SK-N-SH (cell line): ENCODE data around the gene GLRX5. TPM values are rescaled to one million over a fixed set of nuclear protein-coding genes. Genes with fewer than 3 reads are reported as not detected.
A peak's percentile ranks its signal among the peaks of the same experiment; 100 is the strongest.

ENCODE experiments used
- CTCF ChIA-PET: fragments of 300-600, 350-600 bp; formaldehyde crosslinking; extraction: SDS; loops from one replicate; lab custom pipeline; 2021; lab: Yijun Ruan, JAX
- POLR2A ChIA-PET: fragments of 350-600 bp; sonication (Branson Sonifier 250); formaldehyde crosslinking; extraction: SDS; loops from one replicate; lab custom pipeline; 2020; ENCODE audit warnings: antibody characterized with exemption, inconsistent platforms; lab: Yijun Ruan, JAX
- DNase-seq: peaks from one replicate; pipeline ENCODE4 v3.0.0; 2012
- H2AFZ ChIP-seq: fragments of 200-600 bp; sonication (generic); 2 replicates; pipeline ENCODE4 v1.8.1; 2016; ENCODE audit warnings: antibody characterized with exemption, mild to moderate bottlenecking, low read depth
- H3F3A ChIP-seq: fragments of 200-600 bp; sonication (generic); replicated peaks from 2 replicates; pipeline ENCODE3; 2016; ENCODE audit warnings: antibody characterized with exemption, mild to moderate bottlenecking; ENCODE audit not compliant: insufficient read depth
- H3K27ac ChIP-seq, 2 experiments: fragments of 200-500 bp in 1 of 2; fragments of 200-600 bp in 1 of 2; sonication (Bioruptor generic) in 1 of 2; sonication (generic), shearing (Covaris generic) in 1 of 2; 2 replicates each; pipeline versions ENCODE4 v1.5.1 to v1.6.1; 2014 to 2016; ENCODE audit warnings: low read depth in 2 of 2, inconsistent platforms in 1 of 2, low read length in 1 of 2, mild to moderate bottlenecking in 1 of 2, mixed read lengths in 1 of 2
- H3K27me3 ChIP-seq: fragments of 200-600 bp; sonication (generic), shearing (Covaris generic); 2 replicates; pipeline ENCODE4 v1.6.1; 2016; ENCODE audit warnings: mixed run types; ENCODE audit not compliant: insufficient read depth
- H3K36me3 ChIP-seq, 2 experiments: fragments of 200-500 bp in 1 of 2; fragments of 200-600 bp in 1 of 2; sonication (Bioruptor generic) in 1 of 2; sonication (generic) in 1 of 2; replicated peaks in 1 of 2; 2 replicates each; pipeline versions ENCODE3 to v1.5.1; 2014 to 2016; ENCODE audit warnings: low read length in 1 of 2, mild to moderate bottlenecking in 1 of 2; ENCODE audit not compliant: insufficient read depth in 2 of 2, control insufficient read depth in 1 of 2
- H3K4me1 ChIP-seq, 2 experiments: fragments of 200-500 bp in 1 of 2; fragments of 200-600 bp in 1 of 2; sonication (Bioruptor generic) in 1 of 2; sonication (generic), shearing (Covaris generic) in 1 of 2; 2 replicates each; pipeline versions ENCODE4 v1.5.1 to v1.6.1; 2014 to 2016; ENCODE audit warnings: low read depth in 1 of 2, low read length in 1 of 2, mixed run types in 1 of 2; ENCODE audit not compliant: insufficient read depth in 2 of 2, control insufficient read depth in 1 of 2
- H3K4me2 ChIP-seq: fragments of 200-600 bp; sonication (generic), shearing (Covaris generic); 2 replicates; pipeline ENCODE4 v1.6.1; 2017; ENCODE audit warnings: mixed run types
- H3K4me3 ChIP-seq, 2 experiments: fragments of 200-500 bp in 1 of 2; fragments of 200-600 bp in 1 of 2; sonication (Bioruptor generic) in 1 of 2; sonication (generic), shearing (Covaris generic) in 1 of 2; 2 replicates each; pipeline versions ENCODE4 v1.5.1 to v1.8.1; 2014 to 2016; ENCODE audit warnings: low read depth in 2 of 2, inconsistent platforms in 1 of 2, low read length in 1 of 2, mild to moderate bottlenecking in 1 of 2, mixed read lengths in 1 of 2, moderate library complexity in 1 of 2
- H3K79me2 ChIP-seq: fragments of 200-600 bp; sonication (generic); 2 replicates; pipeline ENCODE4 v1.8.1; 2017; ENCODE audit warnings: mild to moderate bottlenecking; ENCODE audit not compliant: insufficient read depth
- H3K9ac ChIP-seq: fragments of 200-600 bp; sonication (generic); 2 replicates; pipeline ENCODE4 v1.6.1; 2017; ENCODE audit warnings: mixed run types
- H3K9me2 ChIP-seq: fragments of 200-600 bp; sonication (generic); 2 replicates; pipeline ENCODE4 v1.6.1; 2017; ENCODE audit warnings: mixed run types
- H3K9me3 ChIP-seq: fragments of 200-600 bp; sonication (generic); 2 replicates; pipeline ENCODE4 v1.6.1; 2017; ENCODE audit warnings: mixed run types, mild to moderate bottlenecking, moderate library complexity
- H4K20me1 ChIP-seq: fragments of 200-600 bp; sonication (generic); 2 replicates; pipeline ENCODE4 v1.6.1; 2017; ENCODE audit warnings: mild to moderate bottlenecking, mixed run types; ENCODE audit not compliant: insufficient read depth
- CHD2 ChIP-seq: fragments of 150-350 bp; IDR thresholded peaks from 2 replicates; pipeline ENCODE4 v1.6.1; 2018; ENCODE audit warnings: low read length; ENCODE audit not compliant: partially characterized antibody
- ELF1 ChIP-seq: IDR thresholded peaks from 2 replicates; pipeline ENCODE4 v1.4.0; 2012
- EP300 ChIP-seq, 2 experiments: IDR thresholded peaks; 2 replicates each; pipeline versions ENCODE4 v1.4.0 to v1.6.1; 2012; ENCODE audit warnings: borderline replicate concordance in 1 of 2, low read depth in 1 of 2, low read length in 1 of 2
- EZH2phosphoT487 ChIP-seq: fragments of 200-600 bp; sonication (generic); IDR thresholded peaks from 2 replicates; pipeline ENCODE4 v1.6.1; 2017; ENCODE audit warnings: low read depth, mixed run types, mild to moderate bottlenecking, antibody characterized with exemption, moderate library complexity, borderline replicate concordance
- FOXM1 ChIP-seq: IDR thresholded peaks from 2 replicates; pipeline ENCODE4 v1.4.0; 2012; ENCODE audit warnings: low read depth, mild to moderate bottlenecking
- GABPA ChIP-seq: IDR thresholded peaks from 2 replicates; pipeline ENCODE4 v1.4.0; 2012; ENCODE audit warnings: low read depth, mild to moderate bottlenecking
- MAX ChIP-seq: IDR thresholded peaks from 2 replicates; pipeline ENCODE4 v1.4.0; 2012; ENCODE audit warnings: low read depth
- NRF1 ChIP-seq: IDR thresholded peaks from 2 replicates; pipeline ENCODE4 v1.6.1; 2012; ENCODE audit warnings: low read depth, mild to moderate bottlenecking, low read length
- POLR2AphosphoS5 ChIP-seq: IDR thresholded peaks from 2 replicates; pipeline ENCODE4 v1.6.1; 2012; ENCODE audit warnings: low read depth, low read length
- SIN3A ChIP-seq: IDR thresholded peaks from 2 replicates; pipeline ENCODE4 v1.6.1; 2012; ENCODE audit warnings: low read depth, mild to moderate bottlenecking, low read length, moderate library complexity, borderline replicate concordance
- SMC3 ChIP-seq: IDR thresholded peaks from 2 replicates; pipeline ENCODE4 v1.6.1; 2012; ENCODE audit warnings: low read depth, low read length, improper control_type of control experiment
- TAF1 ChIP-seq: IDR thresholded peaks from 2 replicates; pipeline ENCODE4 v1.6.1; 2012; ENCODE audit warnings: low read depth, mild to moderate bottlenecking, low read length, moderate library complexity, borderline replicate concordance
- YY1 ChIP-seq: IDR thresholded peaks from 2 replicates; pipeline ENCODE4 v1.4.0; 2012; ENCODE audit warnings: low read depth, mild to moderate bottlenecking
- WGBS: methylation state at CpG from one replicate; pipeline ENCODE4 v1.1.6; 2017; ENCODE audit warnings: low lambda C conversion rate; 5-methylcytosine and 5-hydroxymethylcytosine counted together
- polyA plus RNA-seq, 3 experiments: library from polyadenylated mRNA; depleted of rRNA; stranded (reverse); fragments of >200 nt; gene quantifications; 2 replicates each; pipeline ENCODE4 v1.2.3, GENCODE V29; 2012
- TF ChIP-seq, protein P1 (sequence below): IDR thresholded peaks from 2 replicates; pipeline ENCODE4 v1.4.0; 2012; ENCODE audit warnings: low read depth, borderline replicate concordance
- TF ChIP-seq, protein P2 (sequence below): fragments of 150-350 bp; IDR thresholded peaks from 2 replicates; pipeline ENCODE4 v1.6.1; 2017; ENCODE audit warnings: antibody characterized with exemption, low read length, low read depth, borderline replicate concordance
- TF ChIP-seq, protein P3 (sequence below): IDR thresholded peaks from 2 replicates; pipeline ENCODE4 v1.4.0; 2012; ENCODE audit warnings: low read depth, borderline replicate concordance
- TF ChIP-seq, protein P4 (sequence below): IDR thresholded peaks from 2 replicates; pipeline ENCODE4 v1.6.1; 2012; ENCODE audit warnings: mild to moderate bottlenecking, low read depth, low read length, moderate library complexity

Gene GLRX5
- polyA plus RNA-seq, 1 of the 3 experiments (the other 2 are of a cell fraction): 29.1 TPM

DNA sequence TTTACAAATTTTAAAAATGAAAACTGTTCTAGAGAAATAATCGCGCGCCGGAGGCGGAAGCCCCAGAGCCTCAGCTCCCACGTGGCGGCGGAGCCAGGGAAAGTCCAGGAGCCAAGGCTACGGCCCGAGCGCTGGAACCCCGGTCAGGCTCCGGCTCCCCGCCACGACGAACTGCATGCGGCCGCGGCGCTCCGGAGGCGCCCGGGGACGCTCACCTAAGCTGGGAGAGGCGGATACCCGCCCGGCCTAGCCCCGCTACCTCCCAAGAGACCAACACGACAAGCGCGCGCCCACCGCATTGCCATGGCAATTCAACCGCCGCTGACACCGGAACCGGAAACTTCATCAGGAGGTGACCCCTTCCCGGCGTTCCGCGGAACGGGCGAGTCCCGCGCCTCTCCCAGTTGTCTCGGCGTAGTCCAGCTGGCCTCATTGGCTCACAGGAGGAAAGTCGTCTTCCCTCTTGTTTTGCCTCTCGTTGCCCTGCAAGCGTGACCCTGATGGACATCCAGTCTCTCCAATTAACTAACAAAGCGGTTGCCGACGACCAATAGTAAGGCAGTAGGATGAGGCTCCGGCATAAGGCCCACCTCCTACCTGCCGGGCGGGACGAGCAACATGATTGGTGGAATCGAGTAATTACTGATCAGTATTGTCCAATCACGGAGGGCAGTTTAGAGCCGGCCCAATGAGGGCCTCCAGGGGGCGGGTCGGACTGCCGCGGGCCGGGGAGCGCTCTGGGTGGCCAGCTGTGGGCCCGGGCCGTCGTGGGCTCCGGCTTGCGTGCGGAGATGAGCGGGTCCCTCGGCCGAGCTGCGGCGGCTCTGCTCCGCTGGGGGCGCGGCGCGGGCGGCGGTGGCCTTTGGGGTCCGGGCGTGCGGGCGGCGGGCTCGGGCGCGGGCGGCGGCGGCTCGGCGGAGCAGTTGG, at the start of gene GLRX5 (continued):
- TF ChIP-seq MAX: peak; percentile 87
- TF ChIP-seq, protein P1, sequence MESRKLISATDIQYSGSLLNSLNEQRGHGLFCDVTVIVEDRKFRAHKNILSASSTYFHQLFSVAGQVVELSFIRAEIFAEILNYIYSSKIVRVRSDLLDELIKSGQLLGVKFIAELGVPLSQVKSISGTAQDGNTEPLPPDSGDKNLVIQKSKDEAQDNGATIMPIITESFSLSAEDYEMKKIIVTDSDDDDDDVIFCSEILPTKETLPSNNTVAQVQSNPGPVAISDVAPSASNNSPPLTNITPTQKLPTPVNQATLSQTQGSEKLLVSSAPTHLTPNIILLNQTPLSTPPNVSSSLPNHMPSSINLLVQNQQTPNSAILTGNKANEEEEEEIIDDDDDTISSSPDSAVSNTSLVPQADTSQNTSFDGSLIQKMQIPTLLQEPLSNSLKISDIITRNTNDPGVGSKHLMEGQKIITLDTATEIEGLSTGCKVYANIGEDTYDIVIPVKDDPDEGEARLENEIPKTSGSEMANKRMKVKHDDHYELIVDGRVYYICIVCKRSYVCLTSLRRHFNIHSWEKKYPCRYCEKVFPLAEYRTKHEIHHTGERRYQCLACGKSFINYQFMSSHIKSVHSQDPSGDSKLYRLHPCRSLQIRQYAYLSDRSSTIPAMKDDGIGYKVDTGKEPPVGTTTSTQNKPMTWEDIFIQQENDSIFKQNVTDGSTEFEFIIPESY: peak; percentile 41; the same call in 1 of the 2 replicates
- peak; percentile 98 for TF ChIP-seq GABPA
- TF ChIP-seq, protein P2, sequence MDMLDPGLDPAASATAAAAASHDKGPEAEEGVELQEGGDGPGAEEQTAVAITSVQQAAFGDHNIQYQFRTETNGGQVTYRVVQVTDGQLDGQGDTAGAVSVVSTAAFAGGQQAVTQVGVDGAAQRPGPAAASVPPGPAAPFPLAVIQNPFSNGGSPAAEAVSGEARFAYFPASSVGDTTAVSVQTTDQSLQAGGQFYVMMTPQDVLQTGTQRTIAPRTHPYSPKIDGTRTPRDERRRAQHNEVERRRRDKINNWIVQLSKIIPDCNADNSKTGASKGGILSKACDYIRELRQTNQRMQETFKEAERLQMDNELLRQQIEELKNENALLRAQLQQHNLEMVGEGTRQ: no peak
- peak; percentile 62; the same call in 1 of the 2 replicates for TF ChIP-seq YY1
- TF ChIP-seq FOXM1: no peak
- TF ChIP-seq, protein P3, sequence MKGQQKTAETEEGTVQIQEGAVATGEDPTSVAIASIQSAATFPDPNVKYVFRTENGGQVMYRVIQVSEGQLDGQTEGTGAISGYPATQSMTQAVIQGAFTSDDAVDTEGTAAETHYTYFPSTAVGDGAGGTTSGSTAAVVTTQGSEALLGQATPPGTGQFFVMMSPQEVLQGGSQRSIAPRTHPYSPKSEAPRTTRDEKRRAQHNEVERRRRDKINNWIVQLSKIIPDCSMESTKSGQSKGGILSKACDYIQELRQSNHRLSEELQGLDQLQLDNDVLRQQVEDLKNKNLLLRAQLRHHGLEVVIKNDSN: peak; percentile 72; the same call in 1 of the 2 replicates
- no peak for TF ChIP-seq EZH2phosphoT487
- peak; percentile 72 for TF ChIP-seq ELF1
- TF ChIP-seq, all 33 proteins: peak for 16

- Histone ChIP-seq H3K9me2 (no peaks in the 10 kb centered on the region), H3K9me3 (no peaks in the 10 kb centered on the region), H3K4me2 (no peak overlapping the region), H2AFZ (no peak overlapping the region), H3F3A (peaks cover 8% of the 10 kb centered on the region), H3K79me2 (peaks cover 3% of the 10 kb centered on the region; the same call in 1 of the 2 replicates), H3K27ac (no peak overlapping the region), H4K20me1 (no peaks in the 10 kb centered on the region), H3K9ac (no peak overlapping the region), H3K36me3 (no peaks in the 10 kb centered on the region), H3K4me1 (peaks cover 18 to 28% of the 10 kb centered on the region in 2 experiments; a peak in 2 of 4 replicates), H3K27me3 (no peaks in the 10 kb centered on the region), H3K4me3 (no peak overlapping the region)
- ChIA-PET CTCF (interaction anchor here (0.8 to 1.5 kb wide), 2 partner anchors 17 to 42 kb away, joined by 3 read pairs; no protein-coding TSS in a partner anchor), POLR2A (no interaction called here)
- WGBS: 89% methylated on average over 7 of the region's 7 CpGs
- DNase-seq: no peak
- TF ChIP-seq SMC3 (no peak), NRF1 (no peak), EZH2phosphoT487 (no peak), SIN3A (no peak), GABPA (no peak), YY1 (no peak), TAF1 (no peak), EP300 (IDR thresholded peaks at IDR 0.05; ENCODE audit: borderline replicate concordance in 1 of 2, low read depth in 1 of 2, low read length in 1 of 2) (no peak), CHD2 (no peak), POLR2AphosphoS5 (no peak)
- TF ChIP-seq, protein P4, sequence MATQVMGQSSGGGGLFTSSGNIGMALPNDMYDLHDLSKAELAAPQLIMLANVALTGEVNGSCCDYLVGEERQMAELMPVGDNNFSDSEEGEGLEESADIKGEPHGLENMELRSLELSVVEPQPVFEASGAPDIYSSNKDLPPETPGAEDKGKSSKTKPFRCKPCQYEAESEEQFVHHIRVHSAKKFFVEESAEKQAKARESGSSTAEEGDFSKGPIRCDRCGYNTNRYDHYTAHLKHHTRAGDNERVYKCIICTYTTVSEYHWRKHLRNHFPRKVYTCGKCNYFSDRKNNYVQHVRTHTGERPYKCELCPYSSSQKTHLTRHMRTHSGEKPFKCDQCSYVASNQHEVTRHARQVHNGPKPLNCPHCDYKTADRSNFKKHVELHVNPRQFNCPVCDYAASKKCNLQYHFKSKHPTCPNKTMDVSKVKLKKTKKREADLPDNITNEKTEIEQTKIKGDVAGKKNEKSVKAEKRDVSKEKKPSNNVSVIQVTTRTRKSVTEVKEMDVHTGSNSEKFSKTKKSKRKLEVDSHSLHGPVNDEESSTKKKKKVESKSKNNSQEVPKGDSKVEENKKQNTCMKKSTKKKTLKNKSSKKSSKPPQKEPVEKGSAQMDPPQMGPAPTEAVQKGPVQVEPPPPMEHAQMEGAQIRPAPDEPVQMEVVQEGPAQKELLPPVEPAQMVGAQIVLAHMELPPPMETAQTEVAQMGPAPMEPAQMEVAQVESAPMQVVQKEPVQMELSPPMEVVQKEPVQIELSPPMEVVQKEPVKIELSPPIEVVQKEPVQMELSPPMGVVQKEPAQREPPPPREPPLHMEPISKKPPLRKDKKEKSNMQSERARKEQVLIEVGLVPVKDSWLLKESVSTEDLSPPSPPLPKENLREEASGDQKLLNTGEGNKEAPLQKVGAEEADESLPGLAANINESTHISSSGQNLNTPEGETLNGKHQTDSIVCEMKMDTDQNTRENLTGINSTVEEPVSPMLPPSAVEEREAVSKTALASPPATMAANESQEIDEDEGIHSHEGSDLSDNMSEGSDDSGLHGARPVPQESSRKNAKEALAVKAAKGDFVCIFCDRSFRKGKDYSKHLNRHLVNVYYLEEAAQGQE: no peak
- TF ChIP-seq, protein P1: no peak
Measured at GRCh38 chr14:95485222-95485819, 49.5 kb upstream of the GLRX5 start.
